ENCODE data around the gene CLEC18A.
"Not testable (repeated sequence)": the region's sequence is repeated elsewhere in the genome, so short reads cannot be mapped to it uniquely, and the experiment has no call there.

Gene CLEC18A

DNA sequence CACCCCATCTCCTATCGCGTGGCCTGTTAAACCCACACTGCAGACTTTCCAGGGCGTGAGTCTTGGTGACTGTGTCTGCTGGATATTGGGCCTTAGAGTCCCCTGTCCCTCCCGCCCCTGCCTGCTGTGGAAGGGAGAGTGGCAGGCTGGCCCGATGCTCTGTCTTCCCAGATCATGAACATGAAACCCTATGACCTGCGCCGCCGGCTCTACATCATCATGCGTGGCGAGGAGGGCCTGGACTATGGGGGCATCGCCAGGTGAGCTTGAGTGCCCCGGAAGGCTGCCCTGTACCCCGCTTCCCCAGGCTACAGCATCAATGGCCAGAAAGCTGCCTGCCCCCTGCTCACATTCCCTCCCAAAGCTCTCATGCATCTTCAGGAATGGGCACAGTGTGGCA, 19.5 kb upstream of the CLEC18A start:
- DNase-seq, result no peak

- DNase-seq, result no peak
Measured at GRCh38 chr16:69932228-69932627, 18.9 kb upstream of the CLEC18A start.

DNA sequence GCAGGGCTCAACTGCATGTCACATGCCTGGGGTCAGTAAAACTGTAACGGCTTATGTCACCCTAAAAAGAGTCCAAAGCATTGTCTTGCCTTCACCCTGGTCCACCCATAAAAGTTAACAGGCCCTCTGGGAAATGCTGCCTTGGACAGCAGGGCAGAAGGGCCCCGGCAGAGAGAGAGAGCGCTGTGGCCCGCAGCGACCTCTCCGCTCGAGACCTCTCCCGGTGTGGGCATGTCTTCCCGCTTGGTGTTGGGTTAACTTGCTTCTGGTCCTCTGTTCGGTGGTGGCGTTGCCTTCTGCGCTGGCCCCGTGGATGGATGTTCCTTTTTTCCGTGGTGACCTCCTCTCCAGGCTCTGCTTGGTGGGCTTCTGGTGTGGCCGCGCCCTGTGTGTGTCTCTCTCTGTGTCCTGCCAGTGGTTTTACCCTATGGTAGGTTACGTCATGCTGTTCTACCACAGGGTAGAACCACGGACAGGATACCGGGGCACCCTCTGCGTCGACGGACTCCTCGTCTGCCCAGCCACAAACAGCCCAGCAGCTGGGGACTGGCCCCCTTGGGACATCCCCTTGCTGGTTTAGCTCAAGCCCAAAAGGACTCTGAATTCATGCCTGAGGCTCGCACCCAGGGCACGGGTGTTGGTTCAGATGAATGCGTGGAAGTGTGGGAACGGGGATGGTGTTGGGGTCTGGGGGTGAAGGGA, 18.3 kb upstream of the CLEC18A start:
- no peak for DNase-seq

DNA sequence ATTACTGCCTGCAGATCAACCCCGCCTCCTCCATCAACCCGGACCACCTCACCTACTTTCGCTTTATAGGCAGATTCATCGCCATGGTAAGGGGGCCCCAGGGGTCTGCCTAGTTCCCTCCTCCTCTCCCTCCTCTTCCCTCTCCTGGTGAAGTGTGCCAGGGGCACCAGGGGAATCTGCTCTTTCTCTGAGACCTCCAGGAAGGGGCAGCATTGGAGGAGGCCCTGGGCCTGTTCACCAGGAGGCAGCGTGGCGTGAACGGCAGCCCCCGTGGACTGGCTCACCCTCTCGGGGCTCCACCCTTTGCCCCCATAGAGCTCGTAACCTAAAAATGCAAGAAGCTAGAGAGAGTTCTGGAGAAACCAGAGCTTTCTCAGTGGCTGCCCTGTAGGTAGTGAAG, 17.1 kb upstream of the CLEC18A start:
- DNase-seq, result no peak

GRCh38 chr16:69934751-69935150, 16.4 kb upstream of the CLEC18A start:
- no peak for DNase-seq

GRCh38 chr16:69935278-69935711, 15.8 kb upstream of the CLEC18A start:
- DNase-seq, result no peak

- no peak for DNase-seq
Measured at GRCh38 chr16:69935740-69936139, 15.4 kb upstream of the CLEC18A start.

GRCh38 chr16:69936252-69936651, 14.9 kb upstream of the CLEC18A start:
- no peak for DNase-seq

GRCh38 chr16:69936751-69937211, 14.4 kb upstream of the CLEC18A start:
- DNase-seq, result no peak

DNA sequence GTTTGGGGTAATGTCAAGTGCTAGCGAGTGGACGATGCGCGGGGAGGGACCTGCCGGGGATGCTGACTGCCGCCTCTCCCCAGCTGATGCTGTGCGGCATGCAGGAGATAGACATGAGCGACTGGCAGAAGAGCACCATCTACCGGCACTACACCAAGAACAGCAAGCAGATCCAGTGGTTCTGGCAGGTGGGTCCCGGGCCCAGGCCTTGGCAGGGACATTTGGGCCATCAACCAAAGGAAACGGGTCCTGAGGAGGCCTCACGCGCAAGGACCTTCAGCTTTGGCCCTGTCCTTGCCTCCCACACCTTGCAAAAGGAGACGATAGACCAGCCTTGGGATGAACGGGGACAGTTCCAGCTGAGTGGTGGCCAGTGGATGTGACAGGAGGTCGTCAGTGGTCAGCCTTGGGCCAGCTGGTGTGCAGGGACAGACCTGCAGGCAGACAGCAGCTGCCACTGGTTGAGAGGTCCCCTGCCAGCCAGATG, 13.6 kb upstream of the CLEC18A start:
- DNase-seq, result no peak

DNA sequence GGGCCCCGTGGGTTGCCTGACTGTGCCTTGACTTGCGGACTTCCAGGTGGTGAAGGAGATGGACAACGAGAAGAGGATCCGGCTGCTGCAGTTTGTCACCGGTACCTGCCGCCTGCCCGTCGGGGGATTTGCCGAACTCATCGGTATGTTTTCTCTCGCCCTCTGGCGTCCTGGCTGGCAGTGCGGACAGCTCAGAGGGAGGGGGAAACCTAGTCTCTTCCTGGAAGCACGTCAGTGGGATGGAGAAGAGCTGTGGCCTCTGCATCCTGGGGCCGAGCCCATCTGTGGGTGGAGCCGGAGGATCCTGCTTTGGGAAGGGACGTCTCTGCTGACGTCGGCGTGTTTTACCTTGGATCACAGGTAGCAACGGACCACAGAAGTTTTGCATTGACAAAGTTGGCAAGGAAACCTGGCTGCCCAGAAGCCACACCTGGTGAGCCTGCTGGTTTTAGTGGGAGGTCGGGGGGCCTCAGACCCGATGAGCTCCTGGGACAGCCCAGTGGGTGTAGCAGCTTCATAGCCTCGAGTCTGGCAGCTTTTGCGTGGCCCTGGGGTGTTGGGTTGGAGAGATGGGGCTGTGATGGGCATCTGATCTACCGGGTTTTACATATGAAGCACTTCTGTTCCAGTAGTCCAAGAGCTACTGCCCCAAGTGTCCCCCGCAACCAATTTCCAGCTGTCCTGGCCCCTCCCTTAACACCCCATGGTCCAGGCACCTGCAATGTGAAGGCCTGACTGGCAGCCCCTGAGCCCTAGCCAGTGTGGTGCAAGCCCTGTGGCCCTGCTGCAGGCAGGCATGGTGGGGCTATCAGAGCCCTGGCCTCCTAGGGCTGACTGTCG, 11.9 kb upstream of the CLEC18A start:
- DNase-seq, result no peak

GRCh38 chr16:69939821-69940585, 11.1 kb upstream of the CLEC18A start:
- DNase-seq, result no peak

DNA sequence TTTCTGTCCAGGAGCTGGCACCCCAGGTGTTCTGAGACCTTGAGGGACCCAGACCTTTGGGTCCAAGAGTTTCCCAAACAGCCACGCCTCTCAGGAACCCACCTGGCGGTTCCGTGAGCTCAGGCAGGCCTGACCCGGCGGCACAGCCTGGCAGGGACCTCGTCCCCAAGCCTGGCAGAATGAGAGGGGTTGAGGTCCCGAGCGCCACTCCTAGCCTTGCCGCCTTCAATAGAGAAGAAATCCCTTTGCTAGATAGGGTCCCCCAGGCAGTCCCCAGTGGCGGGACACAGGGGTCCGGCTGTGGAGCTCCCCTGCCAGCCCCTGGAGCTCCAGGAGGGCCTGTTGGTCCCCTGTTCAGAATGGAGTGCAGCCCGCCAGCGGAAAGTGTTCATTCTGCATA, 10.5 kb upstream of the CLEC18A start:
- no peak for DNase-seq

- no peak for DNase-seq
Measured at GRCh38 chr16:69941251-69942098, 9.7 kb upstream of the CLEC18A start.

- no peak for DNase-seq
Measured at GRCh38 chr16:69942099-69942491, 9.0 kb upstream of the CLEC18A start.

DNA sequence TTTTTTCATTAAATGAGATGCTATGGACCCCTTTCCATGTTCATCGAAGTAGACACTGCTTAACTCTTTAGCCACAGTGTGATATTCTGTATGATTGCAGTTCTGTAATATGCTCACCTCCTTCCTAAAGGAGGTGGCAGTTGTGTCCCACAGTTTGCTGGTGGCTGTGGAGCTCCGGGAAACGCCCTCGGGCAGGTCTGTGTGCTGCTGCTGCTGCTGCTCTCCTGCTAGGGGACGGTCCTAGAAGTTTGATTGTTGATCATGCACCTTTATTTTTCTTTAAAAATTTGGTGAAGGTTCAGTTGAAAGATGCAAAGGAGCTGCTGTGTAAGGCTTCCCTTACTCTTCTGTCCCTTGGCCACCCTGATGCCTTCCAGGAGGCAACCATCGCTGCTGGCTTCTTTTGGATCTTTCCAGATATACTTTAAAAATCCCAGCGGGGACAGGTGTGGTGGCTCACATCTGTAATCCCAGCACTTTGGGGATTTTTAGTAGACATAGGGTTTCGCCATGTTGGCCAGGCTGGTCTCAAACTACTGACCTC, 8.4 kb upstream of the CLEC18A start:
- DNase-seq, result no peak

DNA sequence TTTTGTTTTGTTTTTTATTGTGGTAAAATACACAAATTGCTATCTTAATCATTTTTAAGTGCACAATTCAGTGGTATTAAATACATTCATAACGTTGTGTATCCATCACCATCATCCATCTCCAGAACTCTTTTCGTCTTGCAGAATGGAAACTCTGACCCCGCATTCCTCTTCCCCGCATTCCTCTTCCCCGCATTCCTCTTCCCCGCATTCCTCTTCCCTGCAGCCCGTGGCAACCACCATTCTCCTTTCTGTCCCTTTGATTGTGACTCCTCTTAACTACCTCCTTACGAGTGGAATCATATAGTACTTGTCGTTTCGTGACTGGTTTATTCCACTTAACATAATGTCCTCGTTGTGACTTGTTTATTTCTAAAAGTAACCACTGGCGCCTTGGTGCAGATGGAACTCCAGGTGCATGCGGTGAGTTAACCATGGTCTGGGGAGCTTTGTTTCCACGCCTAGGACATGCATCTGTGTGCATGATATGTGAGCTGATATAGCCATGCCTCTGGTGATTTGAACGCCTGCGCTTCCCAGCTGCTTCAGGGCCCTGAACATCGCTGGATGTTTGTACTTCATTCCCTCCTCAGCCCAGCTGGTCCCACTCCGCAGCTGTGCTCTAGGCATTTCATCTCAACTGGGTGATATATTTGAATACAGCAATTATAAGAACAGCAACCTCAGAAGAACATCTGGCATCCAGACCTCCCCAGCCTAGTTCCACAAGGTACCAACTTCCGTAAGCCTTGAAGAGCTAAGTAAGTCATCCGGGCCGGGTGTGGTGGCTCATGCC, 7.7 kb upstream of the CLEC18A start:
- DNase-seq, result not testable (repeated sequence)

DNA sequence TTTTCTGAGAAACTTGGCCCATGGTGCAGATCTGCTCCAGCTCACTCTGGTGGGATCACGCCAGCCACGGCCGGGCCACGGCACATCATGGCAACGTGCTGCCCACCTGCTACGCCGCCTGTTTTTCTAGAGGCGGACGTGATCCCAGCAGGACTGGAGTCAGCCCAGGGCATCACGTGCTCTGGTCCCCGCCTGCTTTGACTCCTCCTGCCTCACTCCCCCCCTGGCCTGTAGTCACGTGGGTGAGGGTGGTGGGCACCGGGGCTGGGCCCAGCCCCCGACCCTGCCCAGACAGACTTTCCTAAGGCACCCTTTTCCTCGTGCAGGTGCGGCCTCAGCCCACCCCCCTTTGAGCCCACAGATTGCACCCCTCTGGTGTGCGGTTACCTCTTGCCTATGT, 723 bp upstream of the CLEC18A start:
- DNase-seq, result not testable (repeated sequence)

GRCh38 chr16:69951672-69952031, 518 bp downstream of the CLEC18A start:
- DNase-seq, result not testable (repeated sequence)

- DNase-seq, result not testable (repeated sequence)
Measured at GRCh38 chr16:69952116-69952515, 982 bp downstream of the CLEC18A start.
